Measurements from ENCODE around the gene CREB5.
"Not testable (repeated sequence)": the region's sequence is repeated elsewhere in the genome, so short reads cannot be mapped to it uniquely, and the experiment has no call there.

Gene CREB5

DNA sequence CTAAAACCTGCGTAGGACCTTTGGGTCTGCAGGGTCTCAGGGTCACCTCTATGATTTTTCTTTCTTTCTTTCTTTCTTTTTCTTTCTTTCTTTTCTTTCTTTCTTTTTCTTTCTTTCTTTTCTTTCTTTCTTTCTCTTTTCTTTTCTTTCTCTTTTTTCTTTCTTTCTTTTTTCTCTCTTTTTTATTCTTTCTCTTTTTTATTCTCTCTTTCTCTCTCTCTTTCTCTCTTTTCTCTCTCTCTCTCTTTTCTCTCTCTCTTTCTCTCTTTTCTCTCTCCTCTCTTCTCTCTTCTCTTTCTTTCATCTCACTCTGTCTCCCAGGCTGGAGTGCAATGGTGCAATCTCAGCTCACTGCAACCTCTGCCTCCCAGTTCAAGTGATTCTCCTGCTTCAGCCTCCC is 139.4 kb downstream of the CREB5 start:
- not testable (repeated sequence) for DNase-seq

DNA sequence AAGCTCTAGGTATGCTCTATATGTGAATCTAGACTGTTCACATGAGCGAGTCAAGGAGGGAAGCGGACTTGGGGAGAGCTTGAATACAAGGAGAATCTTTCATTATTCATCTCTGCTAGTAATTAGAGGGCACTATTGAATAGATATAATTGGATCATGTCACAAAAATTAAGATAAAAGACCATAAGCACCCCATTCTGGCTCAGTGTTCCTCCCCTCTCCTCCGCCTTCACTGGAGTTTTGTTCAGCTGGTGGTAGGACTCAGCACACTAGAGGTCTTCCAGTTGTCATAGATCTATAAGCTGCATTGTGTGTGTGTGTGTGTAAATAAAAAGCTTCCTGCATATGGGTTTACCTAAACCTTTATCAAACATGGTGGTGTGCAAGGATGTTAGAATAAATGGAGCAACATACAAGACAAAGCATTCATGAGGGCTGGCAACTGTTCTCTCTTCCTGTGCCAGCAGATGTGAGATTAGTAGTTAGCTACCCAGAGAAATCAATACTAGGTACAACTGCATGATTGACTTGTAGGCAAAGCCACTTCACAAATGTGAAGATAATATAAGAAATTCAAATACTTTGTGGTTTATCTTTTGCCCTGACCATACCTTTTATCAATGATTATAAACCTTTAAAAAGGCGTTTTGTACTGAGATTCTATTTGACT is 142.6 kb downstream of the CREB5 start:
- DNase-seq, result no peak

- DNase-seq, result no peak
These were observed 143.7 kb downstream of the CREB5 start for GRCh38 chr7:28556025-28556424.

- DNase-seq, result no peak
These were observed 144.4 kb downstream of the CREB5 start for GRCh38 chr7:28556671-28557070.

DNA sequence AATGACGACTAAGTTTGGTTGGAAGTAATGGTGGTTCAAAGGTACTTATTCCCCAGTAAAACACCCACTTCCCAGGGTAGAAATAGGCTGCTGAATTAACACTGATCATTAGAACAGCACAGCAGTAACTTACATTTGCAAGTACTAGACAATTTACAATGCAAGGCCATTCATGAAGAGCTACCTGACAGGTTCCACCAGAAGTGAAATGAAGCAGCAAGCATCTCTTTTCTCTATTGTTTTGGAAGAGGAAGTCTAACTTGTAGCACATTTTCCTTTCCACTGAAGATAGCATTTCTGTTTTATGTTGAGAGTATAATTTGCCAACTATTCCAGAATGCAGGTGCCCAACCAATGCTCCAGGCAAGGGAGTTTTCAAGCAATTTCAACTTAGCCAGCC is 145.9 kb downstream of the CREB5 start:
- no peak for DNase-seq

- no peak for DNase-seq
These were observed 148.4 kb downstream of the CREB5 start for GRCh38 chr7:28560767-28561166.

DNA sequence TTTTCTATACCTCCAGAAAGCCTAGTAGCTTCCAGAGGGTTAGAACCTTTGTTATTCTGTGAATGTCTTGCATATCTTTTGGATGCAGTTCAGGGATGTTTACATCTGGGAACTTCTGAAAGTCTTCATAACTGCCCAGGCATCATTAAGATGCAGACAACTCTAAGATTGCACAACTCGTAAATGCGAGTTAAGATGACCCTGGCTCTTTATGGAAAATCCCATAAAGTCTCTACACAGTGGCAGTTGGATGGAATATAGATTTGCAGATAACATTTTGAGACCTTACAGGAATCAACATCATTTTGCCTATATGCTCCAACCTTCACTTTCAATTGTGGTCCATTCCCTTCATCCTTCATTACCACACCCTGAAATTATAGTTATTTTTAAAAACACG is 151.7 kb downstream of the CREB5 start:
- no peak for DNase-seq

- DNase-seq, result no peak
These were observed 152.5 kb downstream of the CREB5 start for GRCh38 chr7:28564755-28565374.

DNA sequence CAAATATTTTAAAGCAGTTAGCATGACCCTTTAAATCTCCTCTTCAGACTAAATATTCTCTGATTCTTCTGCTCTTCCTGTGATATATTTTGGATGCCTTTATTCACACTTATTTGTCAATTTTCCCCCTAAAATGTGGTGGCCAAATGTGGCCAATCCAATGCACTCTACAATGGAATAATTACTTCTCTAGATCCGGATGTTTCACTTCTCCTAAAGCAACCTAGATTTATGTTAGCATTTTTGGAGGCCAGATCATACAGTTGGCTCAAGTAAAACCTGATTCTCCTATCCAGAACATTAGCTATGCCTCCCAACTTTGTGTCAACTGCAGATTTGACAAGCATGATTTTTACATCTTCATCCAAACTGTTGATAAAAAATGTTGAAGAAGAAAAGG is 153.7 kb downstream of the CREB5 start:
- no peak for DNase-seq

DNA sequence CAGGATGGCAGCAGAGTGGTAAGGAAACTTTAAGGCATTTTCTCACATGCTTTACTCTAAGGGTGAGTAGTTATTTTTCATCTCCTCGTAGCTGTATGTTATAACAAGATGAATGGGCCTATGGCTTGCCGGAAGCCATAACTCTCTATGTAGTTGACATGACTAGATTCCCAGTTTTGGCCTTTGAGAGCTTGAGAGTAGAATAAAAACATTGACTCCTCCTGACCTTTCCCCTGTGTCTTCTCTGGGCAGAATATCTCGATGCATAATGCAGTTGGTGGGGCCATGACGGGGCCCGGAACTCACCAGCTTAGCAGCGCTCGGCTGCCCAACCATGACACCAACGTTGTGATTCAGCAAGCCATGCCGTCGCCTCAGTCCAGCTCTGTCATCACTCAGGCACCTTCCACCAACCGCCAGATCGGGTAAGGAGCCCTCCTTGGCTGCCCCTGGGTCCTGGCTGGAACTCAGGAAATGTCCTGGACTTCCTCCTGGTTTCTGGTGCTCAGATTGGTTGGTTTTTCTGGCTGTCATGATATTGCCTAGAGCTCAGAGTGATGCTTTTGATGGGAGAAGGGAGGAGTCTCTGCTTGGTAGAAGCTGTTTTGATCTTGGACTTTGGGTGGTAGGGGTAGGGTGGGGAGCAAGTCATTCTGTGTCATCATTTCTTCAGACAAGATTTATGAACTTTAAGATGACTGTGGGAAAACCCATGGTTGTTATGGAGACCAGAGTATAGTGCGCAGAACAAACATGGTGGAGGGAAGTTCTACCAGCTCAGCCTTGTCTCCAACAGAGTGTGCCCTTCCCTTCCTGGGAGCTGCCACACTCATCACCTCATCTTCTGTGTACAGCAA is 158.0 kb downstream of the CREB5 start:
- no peak for DNase-seq

- DNase-seq, result no peak
These were observed 158.6 kb downstream of the CREB5 start for GRCh38 chr7:28570970-28571288.

GRCh38 chr7:28571405-28571804 is 159.1 kb downstream of the CREB5 start:
- DNase-seq, result no peak

- no peak for DNase-seq
These were observed 160.2 kb downstream of the CREB5 start for GRCh38 chr7:28572321-28573058.

DNA sequence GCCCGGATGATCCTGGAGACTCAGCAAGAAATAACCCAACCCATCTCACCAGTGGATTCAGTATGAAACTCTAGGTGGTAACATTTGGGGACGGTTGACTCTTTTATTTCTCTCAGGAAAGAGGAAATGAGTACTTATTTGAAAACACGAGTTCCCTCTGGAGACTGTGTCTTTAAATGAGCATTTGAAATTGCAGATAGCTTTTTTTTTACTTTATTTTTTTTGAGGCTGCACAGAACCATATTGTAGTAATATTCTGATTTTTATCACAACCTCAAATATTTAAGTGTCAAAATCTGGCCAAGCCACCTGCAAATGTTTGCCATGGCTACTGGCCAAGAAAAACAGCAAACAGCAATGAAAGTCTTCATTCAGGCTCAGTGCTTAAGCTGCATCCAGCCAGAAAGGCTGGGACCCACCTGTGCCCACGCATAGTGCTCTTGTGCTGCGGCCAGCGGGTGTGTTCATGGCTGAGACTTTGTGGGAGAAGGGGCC is 160.8 kb downstream of the CREB5 start:
- DNase-seq, result peak; percentile 73

- DNase-seq, result peak; percentile 34
These were observed 161.5 kb downstream of the CREB5 start for GRCh38 chr7:28573651-28574301.

- DNase-seq, result no peak
These were observed 162.9 kb downstream of the CREB5 start for GRCh38 chr7:28575241-28575643.

GRCh38 chr7:28576656-28577055 is 164.3 kb downstream of the CREB5 start:
- DNase-seq, result no peak

DNA sequence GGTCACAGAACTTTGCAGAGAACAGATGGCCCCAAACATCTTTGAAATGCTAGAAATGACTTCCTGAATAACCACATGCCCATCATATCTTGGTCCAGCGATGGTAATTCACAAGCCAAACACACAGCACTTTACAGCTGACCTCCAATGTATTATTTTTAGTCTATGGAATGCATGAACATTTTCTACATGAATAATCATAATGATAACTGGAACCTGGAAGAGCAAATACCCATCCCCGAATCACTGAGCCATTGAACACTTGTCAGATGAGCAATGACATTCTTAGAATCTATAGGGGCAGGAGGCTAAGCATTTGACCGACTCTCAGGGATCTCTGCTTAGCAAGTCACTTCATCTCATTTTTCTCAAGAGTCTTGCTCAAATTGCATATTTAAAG is 167.3 kb downstream of the CREB5 start:
- DNase-seq, result no peak

DNA sequence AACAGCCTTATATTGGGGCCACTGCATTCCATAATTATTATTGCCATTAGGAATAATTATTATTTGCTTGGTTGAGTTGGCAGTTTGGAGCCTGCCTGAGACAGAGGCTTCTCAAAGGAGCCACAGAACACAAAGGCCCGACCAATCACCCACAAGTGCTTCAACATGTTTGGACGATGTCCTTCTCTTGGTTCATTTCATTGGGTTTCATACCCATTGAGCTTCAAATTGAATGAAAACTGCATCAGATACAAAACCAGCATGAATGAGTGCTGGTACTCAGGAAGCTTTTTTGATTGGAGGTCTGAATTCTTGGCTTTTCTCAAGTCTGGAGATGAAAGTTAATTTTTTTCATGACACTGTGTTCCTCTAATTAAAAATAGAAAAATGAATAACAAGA is 168.3 kb downstream of the CREB5 start:
- no peak for DNase-seq

GRCh38 chr7:28581351-28581750 is 169.0 kb downstream of the CREB5 start:
- no peak for DNase-seq

DNA sequence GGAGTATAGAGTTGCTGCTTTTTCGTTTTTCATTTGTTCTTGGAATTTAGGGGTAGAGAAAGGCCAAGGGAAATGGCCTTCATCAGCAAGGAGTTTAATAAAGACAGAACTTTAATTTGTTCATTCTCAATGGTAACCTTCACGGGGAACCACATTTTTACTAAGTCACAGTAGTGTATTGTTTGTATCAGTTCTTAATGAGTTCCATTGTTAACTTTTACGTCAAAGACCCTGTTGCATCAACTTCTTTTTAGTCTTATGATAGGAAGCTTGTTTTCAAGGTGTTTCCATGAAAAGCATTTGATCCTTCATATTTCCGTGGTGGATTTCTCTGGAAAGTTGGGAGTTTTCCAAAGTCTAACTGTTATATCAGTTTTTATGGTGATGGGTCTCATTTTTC is 169.9 kb downstream of the CREB5 start:
- no peak for DNase-seq

GRCh38 chr7:28584235-28584634 is 171.9 kb downstream of the CREB5 start:
- DNase-seq, result no peak

DNA sequence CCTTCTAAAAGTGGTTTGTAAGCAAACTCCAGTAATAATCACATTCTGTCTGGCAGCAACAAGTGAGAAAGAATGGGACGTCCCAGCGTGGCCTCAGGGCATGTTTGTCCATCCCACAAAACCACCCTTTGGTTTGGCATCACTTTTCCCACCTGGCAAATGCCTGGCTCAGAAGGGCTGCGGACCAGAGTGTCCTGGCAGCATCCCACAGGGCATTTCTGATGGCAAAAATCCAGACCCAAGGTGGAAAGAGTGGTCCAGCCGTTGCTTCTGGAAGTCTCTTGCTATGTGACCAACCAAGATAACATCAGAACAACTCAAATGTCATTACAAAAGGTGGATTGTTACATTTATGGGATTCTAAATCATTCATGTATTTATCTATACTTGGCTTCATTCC is 174.4 kb downstream of the CREB5 start:
- no peak for DNase-seq

Data from eye (tissue), 1 donor.